SK-N-SH (cell line): ENCODE measurements around the gene FAF2.

ENCODE experiments used
- CTCF ChIP-seq: fragments of 200-600 bp; sonication (generic); IDR thresholded peaks from 2 replicates; pipeline ENCODE4 v1.6.1; 2017; ENCODE audit warnings: antibody characterized with exemption, mild to moderate bottlenecking, moderate library complexity
- EP300 ChIP-seq, 2 experiments: IDR thresholded peaks; 2 replicates each; pipeline versions ENCODE4 v1.4.0 to v1.6.1; 2012; ENCODE audit warnings: borderline replicate concordance in 1 of 2, low read depth in 1 of 2, low read length in 1 of 2
- FOXJ3 ChIP-seq: sonication (generic); formaldehyde crosslinking; IDR thresholded peaks from 2 replicates; pipeline ENCODE4 v1.5.1; 2020; ENCODE audit warnings: mild to moderate bottlenecking, missing genetic modification reagents
- GATA2 ChIP-seq: sonication (generic); formaldehyde crosslinking; IDR thresholded peaks from 2 replicates; pipeline ENCODE4 v1.5.0; 2020; ENCODE audit warnings: mild to moderate bottlenecking, missing genetic modification reagents
- IRF3 ChIP-seq: fragments of 150-350 bp; IDR thresholded peaks from 2 replicates; pipeline ENCODE4 v1.6.1; 2016; ENCODE audit warnings: mild to moderate bottlenecking, low read depth, low read length
- MEF2A ChIP-seq: IDR thresholded peaks from 2 replicates; pipeline ENCODE4 v1.4.0; 2012; ENCODE audit warnings: low read depth, borderline replicate concordance
- PBX3 ChIP-seq: IDR thresholded peaks from 2 replicates; pipeline ENCODE4; 2012
- POLR2AphosphoS5 ChIP-seq: IDR thresholded peaks from 2 replicates; pipeline ENCODE4 v1.6.1; 2012; ENCODE audit warnings: low read depth, low read length
- RFX5 ChIP-seq: IDR thresholded peaks from 2 replicates; pipeline ENCODE4 v1.6.1; 2012; ENCODE audit warnings: mild to moderate bottlenecking, improper control_type of control experiment, low read length
- USF1 ChIP-seq: IDR thresholded peaks from 2 replicates; pipeline ENCODE4 v1.4.0; 2012; ENCODE audit warnings: low read depth, borderline replicate concordance

GRCh38 chr5:176420972-176421544, 27.1 kb upstream of the FAF2 start:
- no peak for TF ChIP-seq EP300 (IDR thresholded peaks at IDR 0.05; ENCODE audit: borderline replicate concordance in 1 of 2, low read depth in 1 of 2, low read length in 1 of 2)
- no peak for TF ChIP-seq CTCF
- no peak for TF ChIP-seq USF1
- TF ChIP-seq POLR2AphosphoS5: no peak
- no peak for TF ChIP-seq PBX3
- no peak for TF ChIP-seq FOXJ3 (CRISPR knock-in tag)
- TF ChIP-seq RFX5: no peak
- TF ChIP-seq IRF3: no peak
- TF ChIP-seq MEF2A: no peak
- no peak for TF ChIP-seq GATA2 (CRISPR knock-in tag)
